Activated CD8-positive, alpha-beta memory T cell treated with anti-CD3 and anti-CD28 coated beads for 48 hours (primary cell): ENCODE measurements around the gene INTS4.
"Not testable (repeated sequence)": the region's sequence is repeated elsewhere in the genome, so short reads cannot be mapped to it uniquely, and the experiment has no call there.

Source experiments
- DNase-seq, 3 experiments: peaks; one replicate each; pipeline ENCODE4 v3.0.0-alpha.2; 2020; ENCODE audit warnings: low read depth in 2 of 3, low spot score in 2 of 3

INTS4 gene

GRCh38 chr11:78022397-78023396, 28.2 kb upstream of the INTS4 start, which contains the start of gene KCTD14:
Gene KCTD14, minus strand, starts transcription at chr11:78023276. Its CDS starts 27 bp downstream, at chr11:78023249.
- DNase-seq: no peak

- DNase-seq: no peak
Observed at GRCh38 chr11:78021611-78022010, 27.1 kb upstream of the INTS4 start.

- DNase-seq: no peak
Observed at GRCh38 chr11:78020246-78020645, 25.8 kb upstream of the INTS4 start.

GRCh38 chr11:78019808-78020207, 25.3 kb upstream of the INTS4 start:
- DNase-seq: no peak

- no peak for DNase-seq
Observed at GRCh38 chr11:78015878-78016277, 21.4 kb upstream of the INTS4 start.

GRCh38 chr11:78014937-78015520, 20.6 kb upstream of the INTS4 start:
- DNase-seq: not testable (repeated sequence)

- DNase-seq: no peak
Observed at GRCh38 chr11:78011301-78011700, 16.8 kb upstream of the INTS4 start.

GRCh38 chr11:78010755-78011154, 16.3 kb upstream of the INTS4 start:
- DNase-seq: no peak

GRCh38 chr11:78010304-78010703, 15.8 kb upstream of the INTS4 start:
- DNase-seq: no peak

- no peak for DNase-seq
Observed at GRCh38 chr11:78009062-78009461, 14.6 kb upstream of the INTS4 start.

GRCh38 chr11:78000193-78000592, 5.7 kb upstream of the INTS4 start:
- DNase-seq: peak in 2 of 3 experiments; percentile 4 to 17

- no peak for DNase-seq
Observed at GRCh38 chr11:77999446-78000030, 5.1 kb upstream of the INTS4 start.

GRCh38 chr11:77993902-77994301, 566 bp downstream of the INTS4 start:
- DNase-seq: no peak

GRCh38 chr11:77990981-77991380, 3.5 kb downstream of the INTS4 start:
- no peak for DNase-seq

GRCh38 chr11:77986456-77986855, 8.0 kb downstream of the INTS4 start:
- DNase-seq: not testable (repeated sequence)

GRCh38 chr11:77981346-77981947, 13.0 kb downstream of the INTS4 start:
- DNase-seq: no peak

- DNase-seq: no peak
Observed at GRCh38 chr11:77968337-77968736, 26.1 kb downstream of the INTS4 start.

- no peak for DNase-seq
Observed at GRCh38 chr11:77967753-77968152, 26.7 kb downstream of the INTS4 start.

GRCh38 chr11:77967121-77967520, 27.3 kb downstream of the INTS4 start:
- no peak for DNase-seq

GRCh38 chr11:77966338-77966737, 28.1 kb downstream of the INTS4 start:
- DNase-seq: no peak

GRCh38 chr11:77959434-77959833, 35.0 kb downstream of the INTS4 start:
- DNase-seq: no peak
